ENCODE results near the gene PNP. TPM values are rescaled to one million over a fixed set of nuclear protein-coding genes. Genes with fewer than 3 reads are reported as not detected.
"Not testable (repeated sequence)": the region's sequence is repeated elsewhere in the genome, so short reads cannot be mapped to it uniquely, and the experiment has no call there.

The PNP gene
- polyA plus RNA-seq (2013, experiment 1 of 2; ENCODE audit: insufficient read length): 16.2 TPM
- polyA plus RNA-seq (2013, experiment 2 of 2; ENCODE audit: insufficient read length): 14.5 TPM

DNA sequence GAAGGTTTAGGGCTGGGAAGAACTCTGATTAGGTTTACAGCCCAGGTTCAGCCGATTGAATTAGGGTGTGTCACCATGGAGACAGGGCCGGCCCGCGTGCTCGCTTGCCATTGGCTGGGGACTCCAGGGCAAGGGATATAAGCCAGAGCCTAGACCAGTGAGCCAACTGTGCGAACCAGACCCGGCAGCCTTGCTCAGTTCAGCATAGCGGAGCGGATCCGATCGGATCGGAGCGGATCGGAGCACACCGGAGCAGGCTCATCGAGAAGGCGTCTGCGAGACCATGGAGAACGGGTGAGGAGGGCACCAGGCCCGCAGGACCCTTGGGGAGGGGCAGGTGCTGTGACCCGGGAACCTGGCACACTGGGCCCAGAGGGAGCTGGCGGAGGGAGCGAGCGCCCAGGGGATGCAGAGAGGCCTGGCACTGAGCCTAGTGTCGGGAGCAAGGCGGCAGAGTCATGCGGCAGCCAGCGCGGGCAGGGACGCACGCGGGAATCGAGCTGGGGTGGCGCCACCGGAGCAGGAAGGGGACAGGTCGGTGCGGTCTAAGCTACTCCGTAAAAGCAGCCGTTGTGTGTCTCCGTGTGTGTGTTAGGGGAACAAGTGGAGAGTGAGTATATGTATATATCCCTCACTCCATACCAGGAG, at the start of gene PNP:
Gene PNP, plus strand, starts transcription at position 165 of the 648 bp plus-strand sequence. Its CDS starts 119 bp downstream, at position 284.
- peak; percentile 84 for DNase-seq

DNA sequence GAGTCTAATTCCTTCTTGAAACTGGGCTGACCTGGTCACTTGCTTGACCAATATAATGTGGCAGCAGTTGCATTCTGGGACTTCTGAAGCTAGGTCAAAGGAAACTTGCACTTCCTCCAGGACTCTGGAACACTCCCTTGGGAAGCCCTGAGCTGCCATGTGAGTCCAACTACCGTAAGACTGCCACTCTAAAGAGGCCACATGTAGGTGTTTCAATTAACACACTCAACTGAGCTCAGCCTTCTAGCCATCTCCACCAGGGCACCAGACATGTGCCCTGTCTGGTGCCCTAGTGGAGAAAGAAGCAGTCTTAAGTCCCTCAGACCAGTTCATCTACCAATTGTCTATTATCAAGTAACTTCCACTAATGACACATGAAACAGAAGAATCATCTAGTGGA, 49.8 kb upstream of the PNP start:
- DNase-seq: no peak

DNA sequence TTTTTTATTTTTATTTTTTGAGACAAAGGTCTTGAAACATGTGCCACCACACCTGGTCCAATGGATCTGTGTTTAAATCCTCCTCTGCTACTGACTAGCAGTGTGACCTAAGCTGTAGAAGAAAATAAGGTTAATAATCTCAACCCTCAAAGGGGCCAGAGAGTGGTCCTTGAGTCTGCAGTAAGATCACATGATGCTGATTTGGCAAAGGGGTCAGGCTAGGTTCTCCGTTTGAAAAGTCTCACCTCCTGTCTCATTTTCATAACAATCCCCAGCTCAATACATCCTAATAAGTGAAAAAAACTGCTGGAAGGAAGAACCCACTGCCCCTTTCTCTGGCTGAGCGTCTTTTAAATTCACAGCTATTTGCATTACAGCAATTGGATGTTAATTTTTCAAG, 47.9 kb upstream of the PNP start:
- DNase-seq: no peak

- DNase-seq: no peak
Observed at GRCh38 chr14:20422886-20423285, 46.3 kb upstream of the PNP start.

DNA sequence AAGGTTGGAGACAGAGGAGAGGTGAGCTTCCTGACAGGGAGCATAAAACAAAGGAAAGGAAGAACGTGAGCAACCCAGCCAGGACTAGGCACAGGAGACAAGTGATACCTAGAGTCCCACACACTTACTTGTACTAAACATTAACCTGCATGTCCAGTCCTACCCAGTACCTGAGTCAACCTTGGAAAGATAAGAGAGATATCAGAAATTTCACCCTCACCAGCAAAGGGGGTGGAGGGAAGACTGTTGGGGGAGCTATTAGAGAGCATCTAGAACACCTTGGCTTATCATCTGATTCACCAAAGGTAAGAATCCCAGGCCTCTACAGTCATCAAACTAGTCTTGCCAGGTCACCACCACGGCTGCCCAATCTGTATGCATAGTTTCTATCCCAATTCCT, 44.4 kb upstream of the PNP start:
- no peak for DNase-seq

DNA sequence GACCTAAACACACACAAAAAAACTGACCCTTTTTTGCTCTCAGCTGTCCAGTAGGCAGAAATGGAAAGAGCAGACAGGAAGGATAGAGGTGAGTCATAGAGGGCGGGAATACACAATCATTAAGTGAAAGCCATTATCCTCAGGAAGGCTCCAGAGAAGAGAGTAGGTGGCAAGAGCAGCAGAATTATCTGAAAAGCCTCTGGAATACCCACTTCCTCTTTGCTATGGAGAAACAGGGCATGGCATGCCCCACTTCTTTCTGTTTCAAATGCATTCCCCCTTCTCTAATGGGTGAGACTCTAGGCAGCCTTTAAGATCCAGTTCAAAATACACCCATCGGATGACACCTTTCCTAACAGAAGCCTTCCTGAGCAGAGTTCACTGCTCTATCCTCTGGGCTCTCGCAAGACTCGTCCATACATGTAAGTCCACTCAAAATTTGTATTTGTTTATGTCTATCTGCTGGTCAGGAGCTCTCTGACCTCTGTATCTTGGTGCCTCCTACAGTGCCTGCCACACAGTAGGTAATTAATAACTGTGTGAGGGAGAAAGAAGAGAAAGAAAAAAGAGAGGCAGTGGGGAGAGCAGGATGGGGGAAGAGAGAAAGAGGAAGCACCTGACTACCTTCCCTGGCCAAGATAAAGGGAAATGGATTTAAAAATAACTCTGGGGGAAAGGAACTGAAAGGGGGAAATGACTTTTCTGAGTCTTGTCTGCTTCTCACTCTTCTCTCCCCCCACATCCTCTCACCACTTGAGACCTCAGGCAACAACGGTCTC, 41.8 kb upstream of the PNP start:
- DNase-seq: peak; percentile 45

DNA sequence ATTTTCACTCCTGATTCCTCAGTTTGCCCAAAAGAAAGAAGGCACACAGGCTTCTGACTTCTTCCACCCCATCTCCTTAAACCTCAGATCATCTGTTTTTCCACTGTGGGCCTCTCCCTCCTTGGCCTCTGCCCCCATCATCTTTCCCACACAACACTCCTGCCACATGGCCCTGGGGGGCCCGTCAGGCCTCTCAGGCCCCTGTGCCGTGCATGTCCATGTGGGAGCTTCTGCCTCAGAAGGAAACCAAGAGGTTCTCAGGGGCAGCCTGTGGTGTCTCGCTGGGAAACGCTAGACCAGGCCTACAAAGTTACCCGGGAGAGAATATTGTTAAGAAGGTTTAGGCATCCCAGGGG, 41.2 kb upstream of the PNP start:
- no peak for DNase-seq

- no peak for DNase-seq
Observed at GRCh38 chr14:20428802-20429201, 40.4 kb upstream of the PNP start.

- DNase-seq: no peak
Observed at GRCh38 chr14:20429801-20430669, 39.2 kb upstream of the PNP start.

DNA sequence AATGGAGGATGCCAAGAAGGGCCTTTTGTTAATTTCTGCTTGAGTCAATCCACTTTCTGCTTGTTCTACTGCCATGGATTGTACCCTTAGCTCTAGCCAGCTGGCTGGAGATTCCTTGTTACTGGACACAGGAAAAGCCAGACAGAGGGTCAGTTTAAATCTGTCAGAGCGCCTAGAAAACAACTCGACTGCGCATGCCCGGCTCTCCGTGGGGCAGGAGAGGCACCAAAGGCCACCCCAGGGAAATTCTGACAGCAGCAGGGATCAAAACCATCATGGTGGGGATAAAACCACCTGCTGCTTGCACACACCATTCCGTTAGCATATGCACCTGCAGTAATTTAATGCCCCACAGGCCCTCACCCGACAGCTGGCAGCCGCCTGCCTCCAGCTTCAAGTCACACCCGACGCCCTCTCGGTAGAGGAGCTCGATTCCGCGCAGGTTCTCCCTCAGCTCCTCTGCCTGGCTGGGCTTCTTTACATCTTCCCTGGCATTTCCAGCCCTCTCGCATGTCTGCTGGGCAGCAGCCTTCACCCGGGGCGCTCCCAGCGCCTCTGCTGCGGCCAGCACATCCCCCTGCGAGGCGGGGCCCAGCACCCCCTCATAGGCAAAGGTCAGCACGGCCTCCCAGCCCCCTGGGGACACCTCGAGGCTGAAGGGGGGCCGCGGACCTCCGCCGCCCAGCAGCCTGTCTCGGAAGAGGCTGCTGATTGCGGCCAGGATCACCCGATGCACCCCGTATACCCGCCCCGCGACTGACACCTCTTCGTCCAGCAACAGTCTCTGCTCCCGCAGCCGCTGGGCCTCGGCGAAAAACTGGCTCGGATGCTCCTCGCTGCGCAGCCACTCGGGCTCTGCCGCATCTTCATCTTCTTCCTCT, 34.3 kb upstream of the PNP start:
- no peak for DNase-seq

- DNase-seq: no peak
Observed at GRCh38 chr14:20435582-20436362, 33.4 kb upstream of the PNP start, which contains the start of gene KLHL33. Gene KLHL33, minus strand, starts transcription at chr14:20436166. Its CDS starts 355 bp downstream, at chr14:20435811.

- peak; percentile 79 for DNase-seq
Observed at GRCh38 chr14:20436363-20436755, 32.8 kb upstream of the PNP start.

- DNase-seq: no peak
Observed at GRCh38 chr14:20438664-20439063, 30.5 kb upstream of the PNP start.

DNA sequence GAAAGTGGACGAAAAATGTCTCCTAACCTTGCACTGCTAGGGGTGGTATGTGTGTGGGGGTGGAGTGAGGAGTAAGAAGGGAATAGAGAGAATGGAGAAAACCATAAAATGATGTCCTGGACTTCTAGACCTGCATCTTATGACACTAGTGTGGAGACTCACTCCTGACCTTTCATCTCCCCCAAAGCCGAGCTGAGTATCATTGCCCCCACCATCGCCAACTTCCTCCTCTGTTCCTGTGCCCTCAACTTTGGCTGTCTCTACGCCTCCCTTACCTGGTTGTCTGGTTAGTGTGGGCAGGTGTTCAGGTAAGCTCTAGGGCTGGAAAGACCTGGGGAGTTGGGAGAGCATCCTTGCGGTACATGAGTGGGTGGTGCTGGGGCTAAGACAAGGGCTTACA, 28.7 kb upstream of the PNP start:
- DNase-seq: no peak

- DNase-seq: no peak
Observed at GRCh38 chr14:20440882-20441281, 28.3 kb upstream of the PNP start.

GRCh38 chr14:20441461-20441860, 27.7 kb upstream of the PNP start:
- DNase-seq: no peak

- DNase-seq: not testable (repeated sequence)
Observed at GRCh38 chr14:20443650-20444049, 25.6 kb upstream of the PNP start.

DNA sequence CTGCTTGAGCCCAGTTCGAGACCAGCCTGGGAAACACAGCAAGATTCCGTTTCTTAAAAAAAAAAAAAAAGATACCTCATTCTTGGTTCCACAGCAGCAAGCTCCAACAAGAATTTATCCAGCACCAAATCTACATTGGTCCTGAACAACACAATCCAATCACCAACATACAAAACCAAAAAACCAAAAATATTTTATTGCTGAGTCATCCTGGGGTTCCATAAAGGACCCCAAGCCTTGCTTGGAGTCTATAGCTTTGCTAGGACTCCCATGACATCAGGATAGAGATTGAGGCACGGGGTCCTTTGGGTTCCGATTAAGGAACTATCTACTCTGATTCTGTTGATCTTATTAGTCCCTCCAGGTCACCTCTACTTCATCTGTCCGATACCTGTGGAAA, 22.3 kb upstream of the PNP start:
- no peak for DNase-seq

DNA sequence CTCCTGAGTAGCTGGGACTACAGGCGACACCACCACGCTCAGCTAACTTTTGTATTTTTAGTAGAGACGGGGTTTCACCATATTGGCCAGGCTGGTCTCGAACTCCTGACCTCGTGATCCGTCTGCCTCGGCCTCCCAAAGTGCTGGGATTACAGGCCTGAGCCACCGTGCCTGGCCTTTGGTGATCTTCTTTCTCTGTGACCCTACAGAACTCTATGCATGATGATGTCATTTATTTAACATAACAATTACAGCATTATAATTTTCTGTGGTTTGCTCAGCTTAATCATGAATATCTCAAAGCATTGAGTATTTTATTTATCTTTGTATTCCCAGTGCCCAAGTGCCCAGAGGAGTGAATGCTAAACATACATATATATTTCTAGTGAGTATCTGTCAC, 16.4 kb upstream of the PNP start:
- DNase-seq: not testable (repeated sequence)

DNA sequence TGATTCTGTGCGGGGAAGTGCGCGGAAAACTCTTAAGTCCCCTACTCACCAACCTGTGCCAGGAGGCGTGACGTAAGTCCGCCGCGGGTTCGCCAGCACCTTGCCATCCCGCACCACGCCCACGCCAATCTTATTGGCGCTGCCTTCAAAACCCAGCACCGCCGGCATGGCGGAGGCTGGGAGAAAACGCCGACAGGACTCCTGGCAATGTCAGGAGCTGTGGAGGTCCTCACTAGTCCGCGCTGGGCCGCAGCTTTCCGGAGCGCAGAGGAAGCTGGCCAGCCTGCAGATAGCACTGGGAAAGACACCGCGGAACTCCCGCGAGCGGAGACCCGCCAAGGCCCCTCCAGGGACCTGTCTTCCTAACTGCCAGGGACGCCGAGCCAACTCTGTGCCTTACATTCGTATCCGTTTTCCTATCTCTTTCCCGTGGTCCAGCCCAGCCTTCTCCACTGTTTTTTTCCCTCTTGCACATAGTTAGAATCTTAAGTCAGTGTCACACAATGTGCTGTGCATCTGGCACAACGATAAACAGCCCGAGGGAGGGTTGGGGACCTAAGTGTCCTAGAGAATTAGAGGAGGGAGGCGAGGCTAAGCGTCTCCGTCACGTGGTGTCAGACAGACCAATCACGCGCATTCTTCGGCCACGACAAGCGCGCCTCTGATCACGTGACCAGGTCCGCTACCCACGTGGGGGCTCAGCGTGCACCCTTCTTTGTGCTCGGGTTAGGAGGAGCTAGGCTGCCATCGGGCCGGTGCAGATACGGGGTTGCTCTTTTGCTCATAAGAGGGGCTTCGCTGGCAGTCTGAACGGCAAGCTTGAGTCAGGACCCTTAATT, 14.5 kb upstream of the PNP start, which contains the start of the genes APEX1 and OSGEP:
Gene APEX1, plus strand, starts transcription at position 711 of the 839 bp plus-strand sequence. CDS start 420 bp downstream, outside the sequence.
Gene OSGEP, minus strand, starts transcription at position 297 of the 839 bp plus-strand sequence. Its CDS starts 129 bp downstream, at position 168.
- DNase-seq: peak; percentile 99
